Activated CD4-positive, alpha-beta T cell treated with anti-CD3 and anti-CD28 coated beads, Interleukin-10, Interleukin-2, amounts not matched to agents 100 ng/mL and 50 ng/mL, durations not matched to agents 16 hours and 8 hours (primary cell): ENCODE data around the gene WRAP73.

ENCODE experiments used
- DNase-seq: peaks from one replicate; pipeline ENCODE4 v3.0.0-alpha.2; 2020

The WRAP73 gene

DNA sequence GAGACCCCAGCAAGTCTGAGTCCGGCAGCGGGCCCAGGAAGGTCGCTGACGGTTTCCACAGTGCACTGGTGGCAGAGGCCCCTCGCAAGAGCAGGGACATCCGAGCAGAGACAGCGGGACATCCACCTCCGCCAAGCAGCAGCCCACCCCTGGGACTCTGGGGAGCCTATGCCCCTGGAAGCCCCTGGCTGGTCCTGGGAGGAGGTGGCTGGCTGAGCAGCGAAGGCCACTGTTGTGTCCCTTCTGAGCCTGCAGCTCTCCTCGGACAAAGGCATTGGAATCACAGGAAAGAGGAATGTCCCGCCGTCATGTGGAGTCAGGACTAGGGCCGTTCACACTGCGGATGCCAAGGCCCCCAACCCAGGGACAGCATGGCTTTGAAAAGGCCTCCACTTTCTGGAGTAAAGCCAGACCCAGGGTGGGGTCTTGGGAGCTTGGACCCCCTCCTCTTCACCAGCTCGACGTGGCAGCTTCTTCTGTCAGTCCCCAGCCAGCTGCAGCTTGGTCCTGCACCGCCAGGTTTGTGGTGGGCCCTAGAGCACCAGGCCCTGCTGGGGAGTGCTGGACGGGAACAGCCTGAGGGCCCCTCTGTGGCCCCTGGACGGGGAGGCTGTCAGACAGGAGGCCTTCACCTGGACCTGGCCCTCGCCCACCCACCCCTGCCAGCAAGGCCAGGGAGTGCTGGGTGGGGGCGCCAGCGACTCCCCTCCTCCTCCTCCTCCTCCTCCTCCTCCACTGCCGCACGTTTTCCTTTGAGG lies 40.0 kb downstream of the WRAP73 start:
- no peak for DNase-seq

DNA sequence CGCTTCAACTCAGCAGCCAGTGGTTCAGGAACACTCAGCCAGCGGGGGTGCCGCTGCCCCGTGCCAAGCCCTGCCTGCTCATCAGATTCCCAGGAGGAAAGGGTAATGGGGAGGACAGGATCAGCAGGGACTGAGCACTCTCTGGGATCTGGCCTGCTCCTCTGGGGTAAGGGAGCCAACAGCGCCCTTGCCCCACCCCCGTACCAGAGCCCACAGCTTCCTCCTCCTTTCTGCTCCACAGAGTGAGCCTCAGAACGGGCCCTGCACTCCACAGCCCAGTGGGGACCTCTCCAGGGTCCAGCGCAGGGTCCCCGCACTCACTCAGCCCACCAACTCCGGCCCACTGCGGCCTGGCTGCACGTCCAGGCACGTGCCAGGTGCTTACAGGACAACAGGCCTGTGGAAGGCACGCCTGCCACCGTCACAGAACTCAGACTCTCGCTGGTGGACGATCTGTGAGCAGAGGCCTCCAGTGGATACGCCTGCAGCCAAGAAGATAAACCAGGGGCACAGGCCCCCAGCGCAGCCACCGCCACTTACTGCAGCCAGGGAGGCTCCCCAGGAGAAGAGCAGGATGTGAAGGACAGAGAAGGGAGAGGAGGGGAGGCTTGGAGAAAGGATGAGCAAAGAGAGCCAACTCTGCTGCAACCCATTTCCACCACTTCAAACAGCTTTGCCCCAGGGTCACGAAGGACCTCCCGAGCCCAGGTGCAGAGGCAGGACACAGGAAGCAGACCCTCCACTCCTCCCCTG lies 40.7 kb downstream of the WRAP73 start:
- no peak for DNase-seq

DNA sequence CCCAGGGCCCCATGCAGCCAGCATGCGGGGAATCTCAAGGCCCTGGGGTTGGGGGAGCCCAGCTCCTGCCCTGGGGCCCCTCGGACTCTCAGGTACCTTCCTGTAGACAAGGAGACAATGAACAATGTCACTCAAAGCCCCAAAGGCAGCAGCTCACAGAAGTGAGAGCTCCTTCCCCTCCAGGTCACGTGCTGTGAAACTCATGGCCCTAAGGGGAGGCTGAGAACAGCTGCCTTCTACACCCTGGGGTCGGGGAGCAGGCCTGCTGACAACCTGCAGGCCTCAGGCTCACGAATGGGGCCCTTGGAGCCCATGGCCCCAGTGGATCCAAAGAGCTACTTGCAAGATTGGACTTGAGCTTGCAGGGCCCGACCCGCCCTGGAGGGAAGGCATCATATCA lies 41.7 kb downstream of the WRAP73 start:
- DNase-seq, result no peak

- no peak for DNase-seq
Measured at GRCh38 chr1:3607703-3608065, 42.2 kb downstream of the WRAP73 start.

DNA sequence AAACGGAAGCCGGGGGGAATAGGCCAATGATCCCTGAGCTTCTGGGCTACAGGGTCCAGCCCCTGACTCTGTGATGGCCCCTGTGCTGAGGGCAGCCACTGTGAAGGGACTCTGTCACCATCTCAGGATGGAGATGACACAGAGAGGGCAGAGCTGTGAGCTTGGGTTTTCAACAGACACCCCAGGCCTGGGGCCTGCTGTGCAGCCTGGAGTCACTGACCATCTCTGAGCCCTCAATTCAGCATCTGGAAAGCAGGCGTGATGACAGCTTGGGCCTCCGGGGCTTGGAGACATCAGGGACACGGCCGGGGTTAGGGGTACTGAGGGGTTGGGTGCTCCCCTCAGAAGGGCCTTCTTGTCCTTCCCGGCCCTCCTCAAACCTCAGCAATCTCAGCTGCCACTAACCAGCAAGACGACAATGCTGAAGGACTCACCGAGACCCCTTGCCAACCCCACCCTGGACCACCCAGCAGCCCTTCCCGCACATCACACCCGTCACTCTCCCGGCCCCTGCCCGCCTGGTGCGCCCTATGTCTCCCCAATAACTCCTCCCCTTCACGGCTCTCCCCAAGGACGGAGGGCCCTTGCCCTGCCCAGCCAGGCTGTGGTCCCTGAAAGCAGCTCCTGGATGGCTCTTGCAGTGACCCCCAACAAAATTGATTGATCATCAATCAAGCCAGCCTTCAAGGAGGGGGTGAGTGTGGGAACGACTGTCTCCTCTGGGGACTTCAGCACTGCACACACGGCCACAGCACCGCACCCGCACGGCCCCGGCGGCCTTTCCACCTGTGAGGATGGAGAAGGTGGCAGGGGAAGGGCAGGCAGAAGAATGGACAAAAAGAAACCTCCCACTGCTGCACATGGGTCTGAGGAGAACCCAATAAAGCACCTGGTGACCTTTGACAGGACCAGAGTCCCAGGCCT lies 42.9 kb downstream of the WRAP73 start:
- no peak for DNase-seq

DNA sequence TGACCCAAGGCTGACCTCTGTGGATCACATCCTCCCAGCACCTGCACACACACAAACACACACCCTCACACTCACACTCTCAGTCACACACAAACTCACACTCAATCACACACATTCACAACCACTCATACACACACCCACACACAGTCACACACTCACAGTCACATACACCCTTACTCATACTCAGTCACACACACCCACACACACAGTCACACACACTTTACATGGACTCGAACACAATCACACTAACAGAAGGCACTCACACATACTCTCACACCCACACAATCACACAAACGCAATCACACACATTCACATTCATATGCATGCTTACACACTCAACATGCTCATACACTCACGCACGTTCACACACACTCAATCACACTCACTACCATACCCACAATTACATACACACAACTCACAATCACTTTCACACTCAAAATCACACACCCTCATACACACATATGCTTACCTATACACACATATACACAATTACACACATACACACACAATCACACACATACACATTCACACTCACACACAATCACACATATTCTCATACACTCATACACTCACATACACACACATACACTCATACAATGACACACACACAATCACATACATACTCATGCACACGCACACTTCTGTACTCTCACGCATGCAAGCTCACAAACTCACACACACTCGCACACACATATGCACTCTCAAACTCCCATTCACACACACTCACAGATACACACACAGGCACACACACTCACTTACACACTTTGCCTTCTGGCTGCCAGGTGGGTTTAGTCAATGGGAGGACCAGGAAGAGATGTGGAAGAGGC lies 44.7 kb downstream of the WRAP73 start:
- DNase-seq, result no peak

DNA sequence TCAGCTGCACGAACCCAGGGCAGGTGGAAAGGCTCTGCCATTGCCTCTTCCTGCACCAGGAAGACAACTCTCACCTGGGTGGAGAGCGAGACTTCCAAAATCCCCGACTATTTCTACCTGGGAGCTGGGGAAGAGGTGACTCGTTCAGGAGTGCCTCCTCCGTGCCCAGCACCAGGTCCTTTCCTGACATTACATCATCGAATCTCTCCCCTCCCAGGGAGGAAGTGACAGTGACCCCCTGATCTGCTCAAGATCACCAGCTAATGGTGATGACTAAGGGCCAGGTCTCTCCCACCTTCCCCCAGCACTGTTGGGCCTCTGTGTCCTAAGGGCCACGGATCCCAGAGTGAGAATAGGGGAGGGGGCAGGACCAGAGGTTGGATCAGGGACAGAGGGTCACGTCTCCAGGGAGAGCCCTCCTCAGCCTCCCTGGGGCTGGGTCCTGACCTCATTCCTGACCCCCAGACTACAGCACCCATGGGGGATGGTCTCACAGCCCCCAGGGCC lies 45.4 kb downstream of the WRAP73 start:
- no peak for DNase-seq

DNA sequence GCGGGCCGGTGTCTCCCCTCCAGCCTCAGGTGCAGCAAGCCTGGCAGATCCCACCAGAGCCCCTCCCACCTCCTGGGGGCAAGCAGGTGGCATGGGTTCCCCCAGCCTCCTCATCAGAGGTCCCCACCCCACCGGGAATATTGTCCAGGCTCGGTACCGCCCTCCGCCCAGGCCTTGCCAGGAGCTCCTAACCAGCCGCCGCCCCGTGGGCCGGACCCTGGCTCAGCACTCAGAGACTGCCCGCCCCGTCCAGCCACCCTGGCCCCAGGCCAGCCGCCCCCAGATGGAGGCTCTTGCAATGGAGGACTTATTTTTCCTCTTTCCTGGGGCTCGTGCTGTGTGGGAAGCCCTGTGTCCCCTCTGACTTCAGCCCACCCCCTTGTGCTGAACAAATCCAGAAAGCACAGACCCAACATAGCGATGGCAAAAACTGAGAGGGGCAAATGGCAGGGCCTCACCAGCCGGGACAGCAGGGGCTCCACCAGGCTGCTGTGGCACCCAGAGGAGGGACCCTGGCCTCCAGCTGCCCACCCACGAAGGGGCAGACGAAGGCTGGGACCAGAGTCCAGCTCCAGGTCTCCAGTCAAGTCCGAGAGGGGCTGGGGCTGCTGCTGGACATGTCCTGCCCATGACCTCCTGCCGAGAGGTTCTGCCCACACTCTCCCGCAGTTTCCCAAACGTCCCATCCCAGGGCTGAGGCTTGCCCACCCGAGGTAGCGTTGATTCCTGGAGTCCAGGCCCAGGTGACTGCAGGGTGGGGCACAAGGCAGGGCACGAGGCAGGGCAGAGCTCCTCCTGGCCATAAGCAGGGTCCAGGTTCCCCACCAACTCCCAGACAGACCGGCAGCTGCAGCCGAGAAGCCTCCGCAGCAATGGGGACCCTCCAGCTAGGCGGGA lies 46.1 kb downstream of the WRAP73 start:
- DNase-seq, result no peak

DNA sequence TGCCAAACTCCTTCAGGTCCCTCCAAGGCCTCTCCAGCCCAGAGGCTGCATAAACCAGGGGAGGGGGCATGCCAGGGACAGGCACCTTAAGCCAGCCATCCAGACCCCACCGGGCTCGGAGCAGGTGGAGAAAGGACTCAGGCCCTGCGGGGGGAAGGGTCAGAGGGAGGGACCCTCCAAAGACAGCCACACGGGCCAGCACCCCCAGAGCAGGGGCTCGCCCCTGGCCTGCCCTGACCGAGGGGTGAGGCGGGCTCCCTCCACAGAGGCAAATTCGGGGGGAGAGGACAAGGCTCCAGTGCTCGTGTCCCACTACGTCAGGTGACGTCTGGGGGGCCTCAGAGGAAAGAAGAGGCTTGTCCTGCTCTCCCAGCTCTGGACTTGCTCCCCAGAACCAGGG lies 46.7 kb downstream of the WRAP73 start:
- DNase-seq, result no peak

DNA sequence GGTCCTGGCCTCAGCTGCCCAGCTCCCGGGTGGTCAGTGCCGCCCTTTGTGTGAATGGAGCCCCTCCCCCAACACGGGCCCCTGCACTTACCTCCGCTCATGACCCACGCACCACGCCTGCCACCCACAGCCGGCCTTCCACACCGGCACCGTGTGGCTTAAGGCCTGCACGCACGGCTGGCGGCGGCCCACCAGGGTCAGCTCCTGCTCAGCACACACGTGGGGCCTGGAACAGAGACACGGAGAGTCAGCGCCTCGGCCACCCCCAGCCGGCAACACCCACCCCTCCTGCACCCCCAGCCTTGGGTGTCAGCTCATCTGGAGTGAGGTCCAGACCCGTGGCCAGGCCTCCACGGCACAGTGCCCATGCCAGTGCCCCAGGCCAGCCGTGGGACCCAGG lies 47.5 kb downstream of the WRAP73 start:
- DNase-seq, result no peak

GRCh38 chr1:3601743-3602142 lies 48.2 kb downstream of the WRAP73 start:
- DNase-seq, result no peak

DNA sequence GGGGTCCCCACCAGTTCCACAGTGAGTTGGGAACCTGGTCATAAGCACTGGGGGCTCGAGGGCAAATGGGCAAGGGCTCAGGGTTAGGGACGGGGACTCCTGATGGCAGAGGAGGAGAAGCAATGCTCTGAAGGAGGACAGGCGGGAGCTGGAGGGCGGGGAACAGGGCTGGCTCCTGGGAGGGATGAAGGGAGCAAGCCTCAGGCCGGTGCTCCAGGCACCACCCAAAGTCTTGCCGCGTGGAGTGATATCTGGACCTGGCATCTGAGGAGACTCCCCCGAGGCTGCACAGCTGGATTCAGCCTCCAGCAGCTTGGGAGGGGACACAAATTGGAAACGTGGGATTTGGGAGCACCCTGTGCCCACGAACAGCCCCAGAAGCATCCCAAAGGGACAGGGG lies 49.5 kb downstream of the WRAP73 start:
- DNase-seq, result no peak

DNA sequence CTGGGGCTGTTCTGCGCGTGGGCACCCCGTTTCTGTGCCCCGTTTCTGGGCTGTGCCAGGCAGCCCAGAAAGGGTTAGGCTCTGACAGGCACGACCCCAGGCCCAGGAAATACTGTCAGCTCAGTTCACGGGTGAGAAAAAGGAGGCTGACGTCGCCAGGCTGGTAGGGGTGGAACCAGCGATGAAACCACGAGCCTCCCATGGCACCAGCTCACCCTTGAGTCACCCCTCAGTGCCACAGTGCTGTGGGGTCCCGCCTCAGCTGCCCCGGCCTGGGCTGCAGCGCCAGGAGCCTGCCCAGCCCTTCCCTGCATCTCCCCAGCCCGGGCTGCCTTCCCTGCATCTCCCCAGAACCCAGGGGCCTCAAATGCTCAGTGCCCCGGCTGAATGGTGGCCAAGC lies 50.1 kb downstream of the WRAP73 start:
- DNase-seq, result no peak

DNA sequence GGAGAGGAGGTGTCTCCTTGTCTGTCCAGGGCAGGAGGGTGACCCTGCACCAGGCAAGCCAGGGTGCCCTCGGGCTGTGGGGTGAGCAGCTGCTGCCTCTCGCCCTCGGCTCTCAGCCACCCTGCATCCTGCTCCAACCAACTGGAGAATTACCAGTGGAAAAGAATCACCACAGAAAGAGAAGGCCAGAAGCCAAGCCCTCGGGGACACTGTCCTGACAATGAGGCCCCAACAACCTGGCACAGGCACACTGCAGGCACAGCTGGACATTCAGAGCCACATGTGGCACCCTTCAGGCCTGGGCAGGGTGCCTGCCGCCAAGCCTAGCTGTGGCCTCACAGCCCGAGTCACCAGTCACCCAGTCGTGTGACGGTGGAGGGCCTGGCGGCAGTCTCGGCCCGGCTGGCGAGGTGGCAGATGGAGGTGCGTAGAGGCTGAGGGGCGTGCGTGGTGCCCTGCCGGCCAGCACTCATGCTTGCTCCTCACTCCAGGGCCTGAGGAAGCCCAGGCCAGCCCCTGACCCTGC lies 50.6 kb downstream of the WRAP73 start:
- DNase-seq, result no peak

- no peak for DNase-seq
Measured at GRCh38 chr1:3598522-3599285, 51.2 kb downstream of the WRAP73 start.

DNA sequence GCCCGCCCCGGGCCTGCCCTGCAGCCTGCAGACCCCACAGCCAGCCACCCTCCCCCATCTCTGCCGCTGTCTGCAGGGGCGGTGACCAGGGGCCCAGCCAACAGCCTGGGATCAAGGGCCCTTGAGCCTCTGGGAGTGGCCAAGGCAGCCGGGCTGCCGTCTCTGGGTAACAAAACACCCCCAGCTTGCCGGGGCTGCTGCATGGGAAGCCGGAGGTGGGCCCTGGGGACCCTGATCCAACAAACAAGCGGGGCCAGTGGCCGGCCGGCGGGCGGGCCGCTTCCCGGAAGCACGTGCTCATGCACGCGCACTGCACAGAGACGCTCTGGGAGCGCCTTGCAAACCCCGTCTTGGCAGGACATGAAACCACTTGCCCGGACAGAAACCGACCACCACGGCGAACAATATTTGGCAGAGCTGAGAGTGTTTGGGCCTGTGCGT lies 51.8 kb downstream of the WRAP73 start:
- DNase-seq, result no peak

DNA sequence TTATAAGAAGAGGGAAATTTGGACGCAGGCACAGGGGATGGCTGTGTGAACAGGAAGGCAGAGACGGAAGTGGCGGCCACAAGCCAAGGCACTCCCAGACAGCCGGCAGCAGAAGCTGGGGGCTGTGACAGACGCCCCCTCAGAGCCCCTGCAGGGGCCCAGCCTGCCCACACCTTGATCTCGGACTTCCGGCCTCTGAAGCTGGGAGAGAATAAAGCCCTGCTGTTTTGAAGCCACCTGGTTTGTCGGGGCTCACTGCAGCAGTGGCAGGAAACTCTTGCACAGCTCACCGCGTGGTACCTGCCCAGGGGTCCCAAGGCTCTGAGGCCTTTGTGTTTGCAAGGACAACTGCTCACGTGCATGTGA lies 52.3 kb downstream of the WRAP73 start:
- no peak for DNase-seq

DNA sequence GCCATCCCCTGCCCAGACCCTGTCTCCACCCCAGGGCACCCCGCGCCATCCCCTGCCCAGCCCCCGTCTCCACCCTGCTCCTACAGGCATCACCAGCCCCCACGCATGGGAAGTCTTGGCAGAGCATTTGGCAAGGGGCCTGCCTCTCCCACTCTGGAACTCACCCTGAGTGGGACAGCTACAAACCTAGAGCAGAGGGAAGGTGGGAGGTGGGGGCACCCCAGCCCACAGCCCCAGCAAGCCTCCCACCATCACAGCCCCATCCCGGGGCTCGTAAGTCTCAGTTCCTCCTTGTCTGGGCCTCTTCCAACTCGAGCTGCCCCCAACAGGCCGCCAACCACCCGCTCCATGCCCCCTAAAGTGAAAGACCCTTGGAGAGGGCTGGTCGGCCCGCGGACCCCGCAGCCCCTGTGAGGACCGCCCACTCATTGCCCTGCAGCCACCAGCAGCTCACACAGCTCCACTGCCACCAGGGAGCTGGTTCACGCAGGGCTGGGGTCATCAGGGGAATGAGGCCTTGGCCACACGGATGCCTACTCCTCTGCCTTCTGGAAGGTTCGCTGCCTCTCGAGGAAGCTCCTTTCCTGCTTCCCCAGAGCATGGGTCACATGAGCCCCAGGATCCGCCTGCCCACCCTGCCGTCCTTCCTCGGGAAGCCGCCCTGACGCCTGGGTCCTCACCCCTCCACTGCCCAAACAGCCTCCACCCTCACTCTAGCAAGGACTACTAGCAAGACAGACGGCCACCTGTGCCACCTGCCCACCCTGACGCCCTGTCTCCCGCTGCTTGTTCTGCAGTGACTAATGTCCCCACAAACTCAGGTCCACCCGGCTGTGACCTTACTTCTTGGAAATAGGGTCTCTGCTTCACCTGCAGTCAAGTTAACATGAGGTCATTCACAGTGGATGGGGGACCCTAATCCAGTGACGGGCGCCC lies 53.0 kb downstream of the WRAP73 start:
- no peak for DNase-seq

DNA sequence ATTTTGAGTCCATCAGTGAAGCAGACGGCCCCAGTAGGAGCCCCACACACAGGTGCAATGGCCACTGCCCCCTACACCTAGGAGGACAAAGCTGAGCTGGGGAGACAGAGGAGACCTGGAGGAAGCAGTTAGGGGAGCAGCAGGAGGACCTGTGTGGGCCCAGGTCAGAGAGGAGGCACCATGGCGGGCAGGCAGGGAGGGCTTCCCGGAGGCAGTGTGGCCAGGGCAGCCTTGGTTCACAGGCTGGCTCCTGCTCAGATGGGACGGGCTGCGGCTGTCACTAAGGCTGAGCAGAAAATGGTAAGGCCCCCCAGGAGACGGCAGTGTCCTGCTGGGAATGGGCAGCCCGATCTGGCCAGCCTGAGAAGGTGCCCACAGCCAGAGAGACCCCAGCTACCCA lies 54.0 kb downstream of the WRAP73 start:
- no peak for DNase-seq
